ENCODE results near the gene ZHX3.

GRCh38 chr20:41226426-41226825 lies 91.1 kb downstream of the ZHX3 start:
- TF ChIP-seq, protein P1, sequence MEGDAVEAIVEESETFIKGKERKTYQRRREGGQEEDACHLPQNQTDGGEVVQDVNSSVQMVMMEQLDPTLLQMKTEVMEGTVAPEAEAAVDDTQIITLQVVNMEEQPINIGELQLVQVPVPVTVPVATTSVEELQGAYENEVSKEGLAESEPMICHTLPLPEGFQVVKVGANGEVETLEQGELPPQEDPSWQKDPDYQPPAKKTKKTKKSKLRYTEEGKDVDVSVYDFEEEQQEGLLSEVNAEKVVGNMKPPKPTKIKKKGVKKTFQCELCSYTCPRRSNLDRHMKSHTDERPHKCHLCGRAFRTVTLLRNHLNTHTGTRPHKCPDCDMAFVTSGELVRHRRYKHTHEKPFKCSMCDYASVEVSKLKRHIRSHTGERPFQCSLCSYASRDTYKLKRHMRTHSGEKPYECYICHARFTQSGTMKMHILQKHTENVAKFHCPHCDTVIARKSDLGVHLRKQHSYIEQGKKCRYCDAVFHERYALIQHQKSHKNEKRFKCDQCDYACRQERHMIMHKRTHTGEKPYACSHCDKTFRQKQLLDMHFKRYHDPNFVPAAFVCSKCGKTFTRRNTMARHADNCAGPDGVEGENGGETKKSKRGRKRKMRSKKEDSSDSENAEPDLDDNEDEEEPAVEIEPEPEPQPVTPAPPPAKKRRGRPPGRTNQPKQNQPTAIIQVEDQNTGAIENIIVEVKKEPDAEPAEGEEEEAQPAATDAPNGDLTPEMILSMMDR (IDR thresholded peaks at IDR 0.05): no peak
- TF ChIP-seq ZNF396 (CRISPR knock-in tag; IDR thresholded peaks at IDR 0.05; ENCODE audit: borderline replicate concordance) (no peak), ZBTB21 (CRISPR knock-in tag; IDR thresholded peaks at IDR 0.05; ENCODE audit: borderline replicate concordance) (no peak), TEAD1 (CRISPR knock-in tag; IDR thresholded peaks at IDR 0.05) (no peak), SMAD4 (CRISPR knock-in tag; IDR thresholded peaks at IDR 0.05) (no peak), MAX (CRISPR knock-in tag; IDR thresholded peaks at IDR 0.05) (no peak), NR2C2 (CRISPR knock-in tag; IDR thresholded peaks at IDR 0.05) (no peak), CREM (CRISPR knock-in tag; IDR thresholded peaks at IDR 0.05) (no peak), TP53 (CRISPR knock-in tag; IDR thresholded peaks at IDR 0.05) (no peak), NR1H2 (CRISPR knock-in tag; IDR thresholded peaks at IDR 0.05) (no peak)
- TF ChIP-seq, protein P2, sequence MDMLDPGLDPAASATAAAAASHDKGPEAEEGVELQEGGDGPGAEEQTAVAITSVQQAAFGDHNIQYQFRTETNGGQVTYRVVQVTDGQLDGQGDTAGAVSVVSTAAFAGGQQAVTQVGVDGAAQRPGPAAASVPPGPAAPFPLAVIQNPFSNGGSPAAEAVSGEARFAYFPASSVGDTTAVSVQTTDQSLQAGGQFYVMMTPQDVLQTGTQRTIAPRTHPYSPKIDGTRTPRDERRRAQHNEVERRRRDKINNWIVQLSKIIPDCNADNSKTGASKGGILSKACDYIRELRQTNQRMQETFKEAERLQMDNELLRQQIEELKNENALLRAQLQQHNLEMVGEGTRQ (CRISPR knock-in tag; IDR thresholded peaks at IDR 0.05): no peak

Data from WTC11 (cell line).